Endothelial cell of umbilical vein (primary cell): ENCODE results near the gene CLIP4. TPM values are rescaled to one million over a fixed set of nuclear protein-coding genes. Genes with fewer than 3 reads are reported as not detected.

ENCODE experiments used
- BruUV-seq: library from RNA; stranded (reverse); fragments of 400-500 nt; replicated peaks from 2 replicates; lab custom pipeline; 2021; lab: Mats Ljungman, UMichigan
- CTCF ChIA-PET: fragments of 300-600, 350-600 bp; sonication (Branson Sonifier 250); formaldehyde crosslinking; loops from one replicate; lab custom pipeline; 2021; ENCODE audit warnings: antibody characterized with exemption, inconsistent platforms; lab: Charles Lee
- POLR2A ChIA-PET: fragments of 300-600, 350-600 bp; sonication (Branson Sonifier 250); formaldehyde crosslinking; loops from one replicate; lab custom pipeline; 2021; ENCODE audit warnings: antibody characterized with exemption, inconsistent platforms; lab: Charles Lee
- DNase-seq: peaks from one replicate; pipeline ENCODE4 v3.0.0-alpha.2; 2011; ENCODE audit warnings: low read depth, low spot score
- FAIRE-seq: peaks from 2 replicates; lab custom pipeline; 2011; peaks lifted over from hg19 to GRCh38; lab: Jason Lieb, UNC
- H2AFZ ChIP-seq: 2 replicates; pipeline ENCODE4 v1.6.0; 2012; ENCODE audit warnings: low read depth, low read length, control low read depth, inconsistent platforms
- H3K27ac ChIP-seq: 2 replicates; pipeline ENCODE4 v1.5.1; 2011; ENCODE audit warnings: low read depth, mild to moderate bottlenecking, control low read depth, low read length, moderate library complexity; ENCODE audit not compliant: insufficient read depth
- H3K27me3 ChIP-seq, 2 experiments: 2 replicates each; pipeline versions ENCODE4 v1.6.0 to v1.6.1; 2011; ENCODE audit warnings: low read length in 2 of 2, mixed read lengths in 1 of 2; ENCODE audit not compliant: control insufficient read depth in 2 of 2, insufficient read depth in 2 of 2
- H3K36me3 ChIP-seq, 2 experiments: 2 replicates in 1 of 2; 3 replicates in 1 of 2; pipeline ENCODE4 v1.5.1; 2011; ENCODE audit warnings: low read length in 2 of 2, mild to moderate bottlenecking in 1 of 2, moderate library complexity in 1 of 2; ENCODE audit not compliant: control insufficient read depth in 2 of 2, insufficient read depth in 2 of 2; ENCODE audit errors: extremely low read depth in 1 of 2
- H3K4me1 ChIP-seq: 3 replicates; pipeline ENCODE4 v1.5.1; 2011; ENCODE audit warnings: mild to moderate bottlenecking, low read length; ENCODE audit not compliant: control insufficient read depth, insufficient read depth; ENCODE audit errors: extremely low read depth
- H3K4me2 ChIP-seq: 2 replicates; pipeline ENCODE4 v1.6.1; 2011; ENCODE audit warnings: low read length, control low read depth, mixed read lengths; ENCODE audit not compliant: insufficient read depth
- H3K4me3 ChIP-seq, 3 experiments: fragments of 200-600 bp in 1 of 3; sonication (generic), shearing (Covaris generic) in 1 of 3; replicated peaks in 1 of 3; 2 replicates each; pipeline ENCODE4 v1.5.1; 2011 to 2016; ENCODE audit warnings: control low read depth in 3 of 3, low read length in 3 of 3, mild to moderate bottlenecking in 2 of 3, inconsistent platforms in 1 of 3, low read depth in 1 of 3, moderate library complexity in 1 of 3; ENCODE audit not compliant: insufficient read depth in 1 of 3
- H3K79me2 ChIP-seq: 2 replicates; pipeline ENCODE4 v1.6.0; 2012; ENCODE audit warnings: low read length, inconsistent platforms; ENCODE audit not compliant: control insufficient read depth, insufficient read depth
- H3K9ac ChIP-seq: replicated peaks from 2 replicates; pipeline ENCODE3; 2011; ENCODE audit warnings: low read length, control low read depth; ENCODE audit not compliant: insufficient read depth; ENCODE audit errors: extremely low read depth
- H3K9me1 ChIP-seq: replicated peaks from 3 replicates; pipeline ENCODE4 v1.6.0; 2011; ENCODE audit warnings: mild to moderate bottlenecking, low read length; ENCODE audit not compliant: control insufficient read depth, insufficient read depth; ENCODE audit errors: extremely low read depth
- H3K9me3 ChIP-seq: replicated peaks from 2 replicates; pipeline ENCODE4 v1.5.1; 2012; ENCODE audit warnings: low read length, inconsistent platforms; ENCODE audit not compliant: control insufficient read depth, insufficient read depth
- H4K20me1 ChIP-seq: replicated peaks from 2 replicates; pipeline ENCODE3; 2011; ENCODE audit warnings: mild to moderate bottlenecking, low read length; ENCODE audit not compliant: control insufficient read depth, insufficient read depth; ENCODE audit errors: extremely low read depth
- CTCF ChIP-seq, 2 donors: IDR thresholded peaks; 1 replicate in 1 of 2; 2 replicates in 1 of 2; pipeline ENCODE4 v1.5.1; 2011; ENCODE audit warnings: low read length in 2 of 2, mild to moderate bottlenecking in 2 of 2, moderate library complexity in 2 of 2, control low read depth in 1 of 2, inconsistent platforms in 1 of 2, low read depth in 1 of 2; ENCODE audit not compliant: insufficient read depth in 1 of 2; ENCODE audit errors: extremely low read depth in 1 of 2
- EZH2 ChIP-seq: IDR thresholded peaks from 2 replicates; pipeline ENCODE4 v1.6.1; 2012; ENCODE audit warnings: borderline replicate concordance, low read depth, mild to moderate bottlenecking, moderate library complexity, low read length, inconsistent platforms; ENCODE audit not compliant: severe bottlenecking
- FOS ChIP-seq: IDR thresholded peaks from 2 replicates; pipeline ENCODE4 v1.6.1; 2011; ENCODE audit warnings: mild to moderate bottlenecking, low read length, moderate library complexity, borderline replicate concordance; ENCODE audit not compliant: insufficient read depth
- GATA2 ChIP-seq: IDR thresholded peaks from 2 replicates; pipeline ENCODE4 v1.7.0; 2011; ENCODE audit warnings: low read depth, mild to moderate bottlenecking, moderate library complexity, mixed read lengths, low read length; ENCODE audit not compliant: insufficient read length, insufficient read depth
- JUN ChIP-seq: IDR thresholded peaks from 2 replicates; pipeline ENCODE4 v1.6.1; 2011; ENCODE audit warnings: borderline replicate concordance, low read depth; ENCODE audit not compliant: insufficient read length, insufficient read depth
- MAX ChIP-seq: IDR thresholded peaks from 2 replicates; pipeline ENCODE4 v1.6.1; 2011; ENCODE audit not compliant: insufficient read depth, insufficient read length
- MYC ChIP-seq: IDR thresholded peaks from one replicate; pipeline ENCODE4 v1.6.1; 2011; ENCODE audit warnings: mild to moderate bottlenecking, low read depth, low read length
- POLR2A ChIP-seq: IDR thresholded peaks from 2 replicates; pipeline ENCODE4 v1.6.1; 2012; ENCODE audit warnings: low read depth, mild to moderate bottlenecking, control low read depth, low read length
- POLR2AphosphoS5 ChIP-seq: IDR thresholded peaks from 2 replicates; pipeline ENCODE4 v1.6.1; 2012; ENCODE audit warnings: low read depth, mild to moderate bottlenecking, control low read depth, low read length, moderate library complexity; ENCODE audit not compliant: insufficient read depth
- dilution Hi-C: fragments of 300-500 bp; cut with MboI; formaldehyde crosslinking; loops from one replicate; pipeline ENCODE4 v1.15.0; 2019; ENCODE audit warnings: low sequenced_read_pairs; ENCODE audit not compliant: extremely low pct_ligation_motif_present
- intact Hi-C: fragments of 100-400 bp; cut with micrococcal nuclease; formaldehyde crosslinking; loops from one replicate; pipeline ENCODE4 v1.10.0; 2022
- polyA plus RNA-seq, 4 experiments: library from polyadenylated mRNA; depleted of rRNA in 3 of 4; stranded (reverse) in 3 of 4; unstranded in 1 of 4; fragments of >200 nt; gene quantifications; 2 replicates each; pipeline versions ENCODE4 v1.2.1 to v1.2.3, GENCODE V29; 2011 to 2012; ENCODE audit warnings: missing spikeins in 1 of 4
- total RNA-seq: library from RNA; stranded (reverse); gene quantifications from 2 replicates; pipeline ENCODE4 v1.2.3, GENCODE V29; 2021

CLIP4 gene
- total and polyA plus RNA-seq, 2 donors (not counting 3 experiments of a cell fraction or from before 2014, with no cell fraction given) = 9.2 to 24.0 TPM

GRCh38 chr2:29139152-29139551 lies 23.9 kb downstream of the CLIP4 start:
- H2AFZ ChIP-seq = no peak overlapping the region
- DNase-seq (no peak), FAIRE-seq (no peak)
- no peaks in the 10 kb centered on the region for H3K9me3 ChIP-seq
- H3K9me1 ChIP-seq = no peaks in the 10 kb centered on the region
- H3K36me3 ChIP-seq = peaks cover 2 to 4% of the 10 kb centered on the region in 2 experiments
- H3K27ac ChIP-seq = no peak overlapping the region
- no peaks in the 10 kb centered on the region for H3K4me1 ChIP-seq
- ChIA-PET CTCF (interaction anchor here (1.0 kb wide), 1 partner anchor 9 kb away, joined by 3 read pairs; no protein-coding TSS in a partner anchor), POLR2A (no interaction called here)
- peaks cover 12% of the 10 kb centered on the region for H3K79me2 ChIP-seq
- dilution Hi-C loops = no loop called here
- intact Hi-C loops = no loop called here
- H3K9ac ChIP-seq = no peak overlapping the region
- H3K4me2 ChIP-seq = no peak overlapping the region
- H3K4me3 ChIP-seq = no peak overlapping the region
- no TSS peak for BruUV-seq
- no peaks in the 10 kb centered on the region for H4K20me1 ChIP-seq
- TF ChIP-seq POLR2AphosphoS5 (no peak), MYC (no peak), POLR2A (no peak), JUN (no peak), MAX (no peak), GATA2 (no peak), CTCF (IDR thresholded peaks at IDR 0.05; ENCODE audit: extremely low read depth in 1 of 2, insufficient read depth in 1 of 2, low read depth in 1 of 2, low read length in 2 of 2) (no peak), FOS (no peak), EZH2 (no peak)
- no peaks in the 10 kb centered on the region for H3K27me3 ChIP-seq
